ENCODE measurements around the gene RER1.

Gene RER1

GRCh38 chr1:2408859-2409276 lies 17.2 kb downstream of the RER1 start:
- DNase-seq, result no peak

GRCh38 chr1:2409745-2410144 lies 18.1 kb downstream of the RER1 start:
- no peak for DNase-seq

GRCh38 chr1:2411801-2412394 lies 20.3 kb downstream of the RER1 start:
- no peak for DNase-seq

- DNase-seq, result peak; percentile 100
These were observed 20.7 kb downstream of the RER1 start, which contains the start of gene PEX10 for GRCh38 chr1:2412395-2412772. TSS of gene PEX10 (minus strand) at chr1:2412564. CDS start at chr1:2412502, 62 bp downstream.

GRCh38 chr1:2412773-2413494 lies 21.3 kb downstream of the RER1 start:
- DNase-seq, result peak; percentile 25

GRCh38 chr1:2413495-2414296 lies 22.1 kb downstream of the RER1 start:
- peak; percentile 17 for DNase-seq

GRCh38 chr1:2414297-2414958 lies 22.8 kb downstream of the RER1 start:
- DNase-seq, result peak; percentile 83

- DNase-seq, result peak; percentile 11
These were observed 23.7 kb downstream of the RER1 start for GRCh38 chr1:2415337-2415736.

- DNase-seq, result peak; percentile 52
These were observed 24.2 kb downstream of the RER1 start for GRCh38 chr1:2415801-2416208.

- DNase-seq, result peak; percentile 34
These were observed 24.8 kb downstream of the RER1 start for GRCh38 chr1:2416403-2416802.

GRCh38 chr1:2417083-2417832 lies 25.6 kb downstream of the RER1 start:
- no peak for DNase-seq

GRCh38 chr1:2417833-2418225 lies 26.2 kb downstream of the RER1 start:
- no peak for DNase-seq

- DNase-seq, result no peak
These were observed 27.2 kb downstream of the RER1 start for GRCh38 chr1:2418791-2419320.

GRCh38 chr1:2419416-2419815 lies 27.8 kb downstream of the RER1 start:
- no peak for DNase-seq

GRCh38 chr1:2422523-2422922 lies 30.9 kb downstream of the RER1 start:
- DNase-seq, result no peak

GRCh38 chr1:2425892-2426291 lies 34.3 kb downstream of the RER1 start:
- DNase-seq, result no peak

- no peak for DNase-seq
These were observed 34.9 kb downstream of the RER1 start for GRCh38 chr1:2426540-2426939.

GRCh38 chr1:2427051-2427450 lies 35.4 kb downstream of the RER1 start:
- DNase-seq, result no peak

GRCh38 chr1:2427976-2428375 lies 36.3 kb downstream of the RER1 start:
- DNase-seq, result no peak

- no peak for DNase-seq
These were observed 36.8 kb downstream of the RER1 start for GRCh38 chr1:2428490-2428889.

- no peak for DNase-seq
These were observed 38.3 kb downstream of the RER1 start for GRCh38 chr1:2429780-2430591.
